Measurements from ENCODE around the gene SKAP1.
"Not testable (repeated sequence)": the region's sequence is repeated elsewhere in the genome, so short reads cannot be mapped to it uniquely, and the experiment has no call there.

Gene SKAP1

GRCh38 chr17:48420823-48421222 lies 9.2 kb downstream of the SKAP1 start:
- no peak for DNase-seq (ENCODE audit: low read depth)
- no peak for TF ChIP-seq CTCF (IDR thresholded peaks at IDR 0.05; ENCODE audit: control insufficient read depth, insufficient read depth, low read depth, low read length, missing control alignments)
- H3K4me3 ChIP-seq (ENCODE audit: control insufficient read depth, low read depth, low read length), result no peak overlapping the region

GRCh38 chr17:48416971-48417370 lies 13.0 kb downstream of the SKAP1 start:
- DNase-seq (ENCODE audit: low read depth), result no peak
- no peak overlapping the region for H3K4me3 ChIP-seq (ENCODE audit: control insufficient read depth, low read depth, low read length)
- TF ChIP-seq CTCF (IDR thresholded peaks at IDR 0.05; ENCODE audit: control insufficient read depth, insufficient read depth, low read depth, low read length, missing control alignments), result no peak

- H3K4me3 ChIP-seq (ENCODE audit: control insufficient read depth, low read depth, low read length), result no peak overlapping the region
- TF ChIP-seq CTCF (IDR thresholded peaks at IDR 0.05; ENCODE audit: control insufficient read depth, insufficient read depth, low read depth, low read length, missing control alignments), result no peak
- no peak for DNase-seq (ENCODE audit: low read depth)
These were observed 16.2 kb downstream of the SKAP1 start for GRCh38 chr17:48413613-48414405.

GRCh38 chr17:48412841-48413240 lies 17.2 kb downstream of the SKAP1 start:
- no peak for TF ChIP-seq CTCF (IDR thresholded peaks at IDR 0.05; ENCODE audit: control insufficient read depth, insufficient read depth, low read depth, low read length, missing control alignments)
- no peak for DNase-seq (ENCODE audit: low read depth)
- H3K4me3 ChIP-seq (ENCODE audit: control insufficient read depth, low read depth, low read length), result no peak overlapping the region

GRCh38 chr17:48410821-48411220 lies 19.2 kb downstream of the SKAP1 start:
- H3K4me3 ChIP-seq (ENCODE audit: control insufficient read depth, low read depth, low read length); DNase-seq (ENCODE audit: low read depth): not testable (repeated sequence)

GRCh38 chr17:48409607-48410006 lies 20.4 kb downstream of the SKAP1 start:
- TF ChIP-seq CTCF (IDR thresholded peaks at IDR 0.05; ENCODE audit: control insufficient read depth, insufficient read depth, low read depth, low read length, missing control alignments), result no peak
- no peak overlapping the region for H3K4me3 ChIP-seq (ENCODE audit: control insufficient read depth, low read depth, low read length)
- DNase-seq (ENCODE audit: low read depth), result no peak

GRCh38 chr17:48406936-48407567 lies 23.0 kb downstream of the SKAP1 start:
- no peak overlapping the region for H3K4me3 ChIP-seq (ENCODE audit: control insufficient read depth, low read depth, low read length)
- no peak for TF ChIP-seq CTCF (IDR thresholded peaks at IDR 0.05; ENCODE audit: control insufficient read depth, insufficient read depth, low read depth, low read length, missing control alignments)

More at GRCh38 chr17:48406936-48407567, 23.0 kb downstream of the SKAP1 start:
- no peak for DNase-seq (ENCODE audit: low read depth)

Data from AG09309 (cell line).